GM21447 (cell line): ENCODE data around the gene COL5A2.

Experiments
- ATAC-seq: cut with Tn5 transposase; IDR thresholded peaks from one replicate; pipeline ENCODE4 v1.9.1; 2021; ENCODE audit not compliant: unreplicated experiment

COL5A2 gene

GRCh38 chr2:189178726-189179569 is 613 bp downstream of the COL5A2 start:
- ATAC-seq, result no peak

GRCh38 chr2:189178054-189178453 is 1.5 kb downstream of the COL5A2 start:
- ATAC-seq, result no peak

- no peak for ATAC-seq
These were observed 2.2 kb downstream of the COL5A2 start for GRCh38 chr2:189177251-189177840.

GRCh38 chr2:189176516-189176915 is 3.0 kb downstream of the COL5A2 start:
- no peak for ATAC-seq

DNA sequence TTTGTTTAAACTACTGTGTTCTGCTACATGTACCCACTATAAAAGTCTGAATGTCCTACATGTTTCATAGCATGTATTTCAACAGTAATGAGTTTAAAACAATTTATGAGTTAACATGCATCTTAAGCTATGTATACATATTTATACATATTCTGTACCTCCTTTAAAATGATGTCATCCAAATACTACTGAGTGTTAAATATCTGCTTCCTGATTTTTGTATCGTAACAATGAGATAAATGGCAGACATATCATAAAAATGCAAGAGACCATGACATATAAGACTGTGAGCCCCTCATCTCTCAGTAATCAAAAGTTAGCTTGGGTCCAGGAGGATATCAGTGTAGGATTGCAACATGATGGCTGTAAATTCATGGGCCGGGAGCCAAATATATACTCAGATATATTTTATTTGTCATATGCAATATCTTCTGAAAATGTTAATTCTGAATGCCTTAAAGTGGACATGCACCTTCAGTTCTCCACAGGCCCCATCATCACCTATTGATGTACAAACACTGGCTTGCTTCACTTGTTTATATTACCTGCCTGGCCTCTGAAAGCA is 3.6 kb downstream of the COL5A2 start:
- no peak for ATAC-seq

GRCh38 chr2:189171956-189172609 is 7.5 kb downstream of the COL5A2 start:
- no peak for ATAC-seq

DNA sequence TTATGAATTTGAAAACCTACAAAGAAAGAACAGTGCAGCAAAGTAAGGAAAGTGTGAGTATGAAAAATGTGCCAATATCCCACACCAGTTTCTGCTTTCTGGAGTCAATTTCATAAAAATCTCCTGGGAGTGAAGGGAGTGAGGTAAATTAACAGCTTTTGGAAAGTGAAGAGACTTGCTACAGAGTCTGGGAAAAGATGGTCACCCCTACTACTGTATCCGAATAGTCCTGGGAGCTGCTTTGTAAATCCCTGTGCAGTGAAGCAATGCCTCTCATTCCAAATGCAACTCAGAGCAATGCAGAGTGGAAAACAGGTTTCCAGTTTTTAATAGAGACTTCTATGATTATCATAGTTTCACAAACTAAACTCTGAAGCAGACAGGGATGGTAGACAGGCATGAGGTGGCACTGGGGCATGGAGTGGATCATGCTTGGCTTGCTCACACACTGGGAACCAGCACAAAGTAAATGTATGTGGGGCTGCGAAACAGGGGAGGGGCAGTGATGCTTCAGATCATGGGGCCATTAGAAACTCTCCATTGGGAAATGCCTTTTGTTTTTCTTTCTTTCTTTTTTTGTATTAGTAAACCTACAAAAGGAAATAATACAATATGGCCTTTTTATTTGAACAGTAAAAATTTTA is 10.6 kb downstream of the COL5A2 start:
- ATAC-seq, result no peak

DNA sequence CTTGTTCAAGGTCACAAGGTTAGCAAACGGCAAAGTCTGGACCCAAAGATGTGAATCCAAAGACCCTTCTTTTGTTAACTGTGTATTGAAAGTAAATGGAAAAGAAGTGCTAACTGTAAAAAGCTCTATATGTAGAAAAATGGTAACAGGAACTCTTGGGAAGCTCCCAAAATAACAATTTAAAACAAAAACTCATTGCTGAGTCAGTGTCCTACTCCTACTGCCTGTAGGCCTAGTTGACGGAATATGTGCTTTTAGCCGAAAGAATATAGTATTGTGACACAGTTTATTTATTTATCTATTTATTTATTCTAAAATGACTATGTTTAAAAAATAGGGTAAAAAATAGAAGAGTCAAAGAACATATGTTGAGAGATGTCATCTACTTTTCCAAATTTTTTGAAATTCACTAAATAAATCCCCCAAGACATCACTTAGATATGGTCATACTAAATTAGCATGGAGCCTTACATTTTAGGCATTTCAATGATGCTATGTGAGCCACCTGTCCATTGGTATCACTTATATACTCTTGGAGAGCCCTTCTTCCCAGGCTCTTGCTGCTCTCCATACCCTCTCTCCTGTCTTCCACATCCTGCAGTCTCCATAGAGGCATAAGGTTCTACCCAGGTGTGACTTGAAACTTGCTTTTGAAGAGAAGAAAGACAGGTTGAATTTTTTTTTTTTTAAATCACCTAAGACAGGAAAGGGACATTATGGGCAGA is 13.7 kb downstream of the COL5A2 start:
- no peak for ATAC-seq

GRCh38 chr2:189164746-189165145 is 14.8 kb downstream of the COL5A2 start:
- no peak for ATAC-seq

DNA sequence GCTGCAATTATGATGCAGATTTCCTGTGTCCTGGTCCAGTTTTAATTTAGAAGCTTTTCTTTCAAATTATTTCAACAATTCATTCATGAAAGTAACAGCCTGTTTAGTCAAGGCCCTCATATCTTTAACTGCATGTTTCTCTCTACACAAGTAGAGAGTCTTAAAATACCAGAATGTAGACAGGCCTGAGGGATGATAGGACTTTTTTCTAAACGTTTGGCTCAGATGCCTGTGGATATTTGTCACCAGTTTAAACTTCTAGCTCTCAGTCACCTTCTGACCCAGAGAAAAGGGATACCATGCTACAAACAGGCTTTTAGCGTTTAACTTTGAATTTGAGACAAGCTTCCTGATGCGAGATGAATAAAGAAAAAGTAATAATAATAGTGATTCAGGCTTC is 15.7 kb downstream of the COL5A2 start:
- no peak for ATAC-seq

GRCh38 chr2:189162566-189162965 is 17.0 kb downstream of the COL5A2 start:
- ATAC-seq, result no peak

DNA sequence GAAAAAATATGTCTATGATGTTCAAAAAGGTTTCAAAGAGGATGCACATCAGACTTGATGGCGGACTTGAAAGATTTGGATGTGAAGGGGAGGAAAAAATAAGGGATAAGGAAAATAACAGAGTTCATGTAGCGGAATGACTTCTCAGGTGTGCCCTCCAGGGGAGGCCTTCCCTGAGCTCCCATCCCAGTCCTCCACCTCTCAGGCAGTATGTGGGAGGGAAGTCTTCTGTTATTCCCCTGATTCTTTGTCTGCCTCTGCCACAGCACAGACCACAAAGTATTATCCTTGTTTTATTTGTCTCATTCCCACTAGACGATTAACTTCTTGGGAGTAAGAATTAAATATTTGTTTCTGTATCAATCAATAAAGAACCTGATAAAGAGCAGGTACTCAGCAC is 17.7 kb downstream of the COL5A2 start:
- ATAC-seq, result no peak

GRCh38 chr2:189159717-189160116 is 19.8 kb downstream of the COL5A2 start:
- no peak for ATAC-seq

- no peak for ATAC-seq
These were observed 20.3 kb downstream of the COL5A2 start for GRCh38 chr2:189159273-189159672.

DNA sequence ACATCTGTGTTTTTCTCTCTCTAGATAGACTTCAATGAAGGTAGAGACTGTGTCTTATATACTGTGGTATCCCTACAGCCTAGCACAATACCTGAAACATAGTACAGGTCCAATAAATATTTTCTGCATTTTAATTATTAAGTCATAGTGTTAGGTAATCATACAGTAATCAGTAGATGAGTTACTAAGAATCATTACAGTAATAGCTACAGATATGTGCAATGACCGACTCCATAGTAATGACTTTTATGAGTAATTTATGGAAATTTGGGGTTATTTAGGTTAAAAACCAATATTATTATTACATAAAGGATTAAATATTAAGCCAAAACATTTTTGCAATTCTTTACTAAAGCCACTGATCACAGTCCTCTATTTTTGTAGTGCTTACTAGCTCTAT is 21.6 kb downstream of the COL5A2 start:
- ATAC-seq, result no peak

GRCh38 chr2:189157456-189157855 is 22.1 kb downstream of the COL5A2 start:
- no peak for ATAC-seq

GRCh38 chr2:189155795-189156194 is 23.8 kb downstream of the COL5A2 start:
- no peak for ATAC-seq

DNA sequence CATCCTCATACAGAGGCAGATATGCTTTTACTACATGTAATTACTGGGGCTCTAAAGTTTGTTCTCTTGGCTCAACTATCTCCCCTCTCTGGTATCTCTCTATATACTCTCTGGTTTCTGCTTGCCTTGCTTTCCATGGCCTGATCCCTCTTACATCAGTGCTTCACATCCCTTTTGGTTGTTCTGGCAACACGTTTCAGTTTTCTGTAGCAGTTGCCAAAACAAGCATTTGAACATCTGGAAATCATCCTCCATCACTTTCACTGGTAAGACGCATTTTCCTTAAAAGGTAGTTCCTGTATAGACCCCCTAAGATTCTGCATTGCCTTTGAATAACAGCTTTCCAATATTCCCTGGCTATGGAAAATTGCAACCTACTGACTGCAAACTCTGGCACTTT is 25.9 kb downstream of the COL5A2 start:
- ATAC-seq, result no peak

DNA sequence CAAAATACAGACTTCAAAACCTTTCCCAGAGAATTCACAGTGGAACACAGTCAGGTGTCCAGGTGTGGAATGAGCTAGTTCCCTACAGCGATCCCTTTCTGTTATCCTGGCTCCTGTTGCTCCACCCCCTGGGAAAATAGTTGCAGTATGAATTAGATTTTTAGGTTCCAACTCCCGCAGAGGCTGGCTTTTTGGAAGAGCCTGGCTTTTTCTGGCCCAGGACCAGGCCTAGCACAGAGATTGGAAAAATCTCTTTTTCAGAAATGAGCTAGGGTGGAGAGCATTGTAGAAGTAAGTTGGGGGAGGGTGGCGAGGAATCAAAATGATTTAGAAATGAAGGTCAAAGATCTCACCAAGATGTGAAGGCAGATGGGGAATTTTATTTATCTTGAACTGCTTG is 27.1 kb downstream of the COL5A2 start:
- ATAC-seq, result no peak

GRCh38 chr2:189151906-189152305 is 27.7 kb downstream of the COL5A2 start:
- ATAC-seq, result no peak

DNA sequence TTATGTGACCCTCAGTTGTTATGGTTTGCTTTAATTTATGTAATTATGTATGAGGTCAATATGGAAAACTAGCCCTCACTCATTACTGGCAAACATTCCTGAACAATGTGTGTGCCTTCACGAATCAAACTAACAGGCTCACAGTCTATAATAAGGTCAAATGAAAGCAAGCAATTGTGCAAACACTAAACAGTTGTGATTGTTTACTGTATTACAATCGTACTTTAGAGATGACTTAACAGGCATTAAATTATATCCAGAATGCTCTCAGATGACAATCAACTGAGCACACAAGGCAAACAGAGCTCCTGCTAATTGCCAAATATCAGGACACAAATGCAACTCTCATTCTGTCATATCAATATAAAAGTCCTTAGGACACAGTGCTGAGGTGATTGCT is 29.5 kb downstream of the COL5A2 start:
- ATAC-seq, result no peak
